ENCODE data around the gene ZYG11B.

The ZYG11B gene

GRCh38 chr1:52679048-52679447 lies 47.2 kb upstream of the ZYG11B start:
- no peak for ATAC-seq
- TF ChIP-seq OSR1 (CRISPR knock-in tag; IDR thresholded peaks at IDR 0.05): no peak
- no peak for TF ChIP-seq CSRNP3 (CRISPR knock-in tag; IDR thresholded peaks at IDR 0.05)
- TF ChIP-seq PPARA (CRISPR knock-in tag; IDR thresholded peaks at IDR 0.05; ENCODE audit: borderline replicate concordance): no peak
- no peak for TF ChIP-seq BACH2 (CRISPR knock-in tag; IDR thresholded peaks at IDR 0.05; ENCODE audit: borderline replicate concordance)

- no peak for TF ChIP-seq ARNTL (CRISPR knock-in tag; IDR thresholded peaks at IDR 0.05; ENCODE audit: borderline replicate concordance, low read depth)
- no peak for TF ChIP-seq PATZ1 (CRISPR knock-in tag; IDR thresholded peaks at IDR 0.05; ENCODE audit: borderline replicate concordance)
- TF ChIP-seq CSDC2 (CRISPR knock-in tag; IDR thresholded peaks at IDR 0.05): no peak
- no peak for TF ChIP-seq CREB5 (CRISPR knock-in tag; IDR thresholded peaks at IDR 0.05; ENCODE audit: low read depth)
- no peak for TF ChIP-seq TSHZ2 (CRISPR knock-in tag; IDR thresholded peaks at IDR 0.05)
- TF ChIP-seq ISL1 (CRISPR knock-in tag; IDR thresholded peaks at IDR 0.05): no peak
- no peak for TF ChIP-seq ZC3H10 (CRISPR knock-in tag; IDR thresholded peaks at IDR 0.05)
- no peak for TF ChIP-seq ZNF70 (CRISPR knock-in tag; IDR thresholded peaks at IDR 0.05)
- TF ChIP-seq SNAI2 (CRISPR knock-in tag; IDR thresholded peaks at IDR 0.05): no peak
- no peak for TF ChIP-seq BACH2 (CRISPR knock-in tag; IDR thresholded peaks at IDR 0.05; ENCODE audit: borderline replicate concordance)
- no peak for TF ChIP-seq CSRNP3 (CRISPR knock-in tag; IDR thresholded peaks at IDR 0.05)
- no peak for TF ChIP-seq RARB (CRISPR knock-in tag; IDR thresholded peaks at IDR 0.05)
- no peak for TF ChIP-seq ZNF565 (CRISPR knock-in tag; conservative IDR thresholded peaks at IDR 0.05; ENCODE audit: low read depth)
- no peak for TF ChIP-seq TOX (CRISPR knock-in tag; IDR thresholded peaks at IDR 0.05; ENCODE audit: borderline replicate concordance)
- TF ChIP-seq ZFP3 (CRISPR knock-in tag; IDR thresholded peaks at IDR 0.05): no peak
- no peak for ATAC-seq
Measured at GRCh38 chr1:52679498-52679897, 46.8 kb upstream of the ZYG11B start.

GRCh38 chr1:52680353-52680752 lies 45.9 kb upstream of the ZYG11B start:
- TF ChIP-seq ESRRG (CRISPR knock-in tag; IDR thresholded peaks at IDR 0.05): no peak
- TF ChIP-seq TSHZ2 (CRISPR knock-in tag; IDR thresholded peaks at IDR 0.05): no peak
- TF ChIP-seq ISL1 (CRISPR knock-in tag; IDR thresholded peaks at IDR 0.05): no peak
- no peak for TF ChIP-seq PATZ1 (CRISPR knock-in tag; IDR thresholded peaks at IDR 0.05; ENCODE audit: borderline replicate concordance)
- TF ChIP-seq ARNTL (CRISPR knock-in tag; IDR thresholded peaks at IDR 0.05; ENCODE audit: borderline replicate concordance, low read depth): no peak
- TF ChIP-seq BACH2 (CRISPR knock-in tag; IDR thresholded peaks at IDR 0.05; ENCODE audit: borderline replicate concordance): no peak
- no peak for TF ChIP-seq OSR1 (CRISPR knock-in tag; IDR thresholded peaks at IDR 0.05)
- no peak for TF ChIP-seq ZFP3 (CRISPR knock-in tag; IDR thresholded peaks at IDR 0.05)
- TF ChIP-seq CSDC2 (CRISPR knock-in tag; IDR thresholded peaks at IDR 0.05): no peak
- no peak for TF ChIP-seq POU6F1 (CRISPR knock-in tag; IDR thresholded peaks at IDR 0.05; ENCODE audit: borderline replicate concordance, low read depth)
- no peak for TF ChIP-seq RARB (CRISPR knock-in tag; IDR thresholded peaks at IDR 0.05)
- TF ChIP-seq ZNF565 (CRISPR knock-in tag; conservative IDR thresholded peaks at IDR 0.05; ENCODE audit: low read depth): no peak
- no peak for TF ChIP-seq ZNF70 (CRISPR knock-in tag; IDR thresholded peaks at IDR 0.05)

More at GRCh38 chr1:52680353-52680752, 45.9 kb upstream of the ZYG11B start:
- ATAC-seq: no peak
